Kidney epithelial cell (primary cell): ENCODE measurements around the gene EDN1. TPM values are rescaled to one million over a fixed set of nuclear protein-coding genes. Genes with fewer than 3 reads are reported as not detected.

ENCODE experiments used
- DNase-seq: peaks from one replicate; pipeline ENCODE4 v3.0.0-alpha.2; 2010; ENCODE audit warnings: low read depth
- H3K27me3 ChIP-seq: 2 replicates; pipeline ENCODE4 v1.6.0; 2011; ENCODE audit warnings: low read length; ENCODE audit not compliant: control insufficient read depth, insufficient read depth
- H3K36me3 ChIP-seq: 2 replicates; pipeline ENCODE4 v1.5.1; 2011; ENCODE audit warnings: low read length; ENCODE audit not compliant: control insufficient read depth, insufficient read depth
- H3K4me3 ChIP-seq: 2 replicates; pipeline ENCODE4 v1.5.1; 2011; ENCODE audit warnings: low read depth, mild to moderate bottlenecking, control low read depth, low read length
- total RNA-seq: library from RNA; depleted of rRNA; stranded (reverse); fragments of >200 nt; gene quantifications from 2 replicates; pipeline ENCODE4 v1.2.3, GENCODE V29; 2015
- TF ChIP-seq, protein P1 (sequence below): IDR thresholded peaks from 2 replicates; pipeline ENCODE4 v1.5.1; 2011; ENCODE audit warnings: mild to moderate bottlenecking, moderate library complexity, low read length, control low read depth, inconsistent platforms; ENCODE audit not compliant: insufficient read depth, poor library complexity, severe bottlenecking

Gene EDN1
- total RNA-seq, 1 donor from 2014 or later, result 59.8 TPM

- Histone ChIP-seq H3K27me3 (no peaks in the 10 kb centered on the region), H3K4me3 (no peak overlapping the region), H3K36me3 (no peaks in the 10 kb centered on the region)
- DNase-seq, result no peak
- TF ChIP-seq, protein P1, sequence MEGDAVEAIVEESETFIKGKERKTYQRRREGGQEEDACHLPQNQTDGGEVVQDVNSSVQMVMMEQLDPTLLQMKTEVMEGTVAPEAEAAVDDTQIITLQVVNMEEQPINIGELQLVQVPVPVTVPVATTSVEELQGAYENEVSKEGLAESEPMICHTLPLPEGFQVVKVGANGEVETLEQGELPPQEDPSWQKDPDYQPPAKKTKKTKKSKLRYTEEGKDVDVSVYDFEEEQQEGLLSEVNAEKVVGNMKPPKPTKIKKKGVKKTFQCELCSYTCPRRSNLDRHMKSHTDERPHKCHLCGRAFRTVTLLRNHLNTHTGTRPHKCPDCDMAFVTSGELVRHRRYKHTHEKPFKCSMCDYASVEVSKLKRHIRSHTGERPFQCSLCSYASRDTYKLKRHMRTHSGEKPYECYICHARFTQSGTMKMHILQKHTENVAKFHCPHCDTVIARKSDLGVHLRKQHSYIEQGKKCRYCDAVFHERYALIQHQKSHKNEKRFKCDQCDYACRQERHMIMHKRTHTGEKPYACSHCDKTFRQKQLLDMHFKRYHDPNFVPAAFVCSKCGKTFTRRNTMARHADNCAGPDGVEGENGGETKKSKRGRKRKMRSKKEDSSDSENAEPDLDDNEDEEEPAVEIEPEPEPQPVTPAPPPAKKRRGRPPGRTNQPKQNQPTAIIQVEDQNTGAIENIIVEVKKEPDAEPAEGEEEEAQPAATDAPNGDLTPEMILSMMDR, result no peak
These were observed 29.6 kb upstream of the EDN1 start for GRCh38 chr6:12260458-12261093.

GRCh38 chr6:12261502-12261901, 28.7 kb upstream of the EDN1 start:
- no peak overlapping the region for H3K4me3 ChIP-seq
- no peaks in the 10 kb centered on the region for H3K36me3 ChIP-seq
- DNase-seq, result no peak
- TF ChIP-seq, protein P1, result no peak
- no peaks in the 10 kb centered on the region for H3K27me3 ChIP-seq

DNA sequence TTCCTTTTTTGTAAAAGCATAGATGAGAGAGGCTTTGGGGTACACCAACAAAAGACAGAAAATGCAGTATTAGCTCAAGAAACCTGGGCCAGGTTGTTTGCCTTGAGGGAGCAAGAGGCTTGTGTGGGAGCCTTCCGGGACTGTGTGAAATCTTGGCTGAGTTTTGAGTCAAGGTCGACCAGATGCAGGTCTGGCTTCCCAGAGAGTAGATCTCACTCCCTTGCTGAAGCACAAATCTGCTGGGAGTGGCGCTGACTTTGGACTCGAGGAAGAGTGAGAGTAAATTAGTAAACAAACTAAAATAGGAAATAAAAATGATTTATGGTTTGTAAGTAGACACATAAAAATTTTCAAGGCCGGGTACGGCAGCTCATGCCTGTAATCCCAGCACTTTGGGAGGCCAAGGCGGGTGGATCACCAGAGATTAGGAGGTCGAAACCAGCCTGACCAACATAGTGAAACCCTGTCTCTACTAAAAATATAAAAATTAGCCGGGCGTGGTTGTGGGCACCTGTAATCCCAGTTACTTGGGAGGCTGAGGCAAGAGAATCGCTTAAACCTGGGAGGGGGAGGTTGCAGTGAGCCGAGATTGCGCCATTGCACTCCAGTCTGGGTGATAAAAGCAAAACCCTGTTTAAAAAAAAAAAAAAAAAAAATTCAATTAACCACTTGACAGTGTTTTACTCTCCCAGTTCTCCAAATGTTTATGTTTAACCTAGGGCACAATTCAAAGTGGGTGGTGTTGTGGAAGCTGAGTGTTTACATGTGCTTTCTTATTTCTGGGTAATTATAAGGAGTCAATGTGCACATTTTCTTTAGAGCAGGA, 27.7 kb upstream of the EDN1 start:
- no peak for DNase-seq
- Histone ChIP-seq H3K4me3 (no peak overlapping the region), H3K27me3 (no peaks in the 10 kb centered on the region), H3K36me3 (no peaks in the 10 kb centered on the region)
- TF ChIP-seq, protein P1, result no peak

- Histone ChIP-seq H3K27me3 (no peaks in the 10 kb centered on the region), H3K4me3 (no peak overlapping the region), H3K36me3 (no peaks in the 10 kb centered on the region)
- TF ChIP-seq, protein P1, result no peak
- no peak for DNase-seq
These were observed 26.8 kb upstream of the EDN1 start for GRCh38 chr6:12263403-12263802.

DNA sequence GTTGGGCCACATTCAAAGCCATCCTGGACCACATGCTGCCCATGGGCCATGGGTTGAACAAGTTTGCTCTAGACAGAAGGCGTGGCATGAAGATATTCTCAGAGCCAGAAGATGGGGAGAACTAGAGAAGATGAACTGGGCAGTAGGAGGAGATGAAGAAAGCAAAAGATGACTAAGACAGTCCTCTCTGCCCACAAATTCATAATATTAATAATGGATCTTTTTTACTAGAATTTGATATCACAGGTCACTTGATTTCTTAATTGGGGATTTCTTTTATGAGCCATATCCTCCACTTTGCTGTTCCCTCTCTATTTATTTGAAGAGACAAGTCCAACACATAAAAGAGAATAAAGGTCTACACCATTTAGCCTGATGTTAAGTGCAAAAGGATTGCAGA, 25.5 kb upstream of the EDN1 start:
- DNase-seq, result no peak
- H3K4me3 ChIP-seq, result no peak overlapping the region
- no peaks in the 10 kb centered on the region for H3K27me3 ChIP-seq
- TF ChIP-seq, protein P1, result no peak
- H3K36me3 ChIP-seq, result no peaks in the 10 kb centered on the region
